Hematopoietic multipotent progenitor cell treated with erythropoietin and hydrocortisone succinate and interleukin-3 and kit ligand, for 4 days (in vitro differentiated cells): ENCODE results near the gene HECW1.
"Not testable (repeated sequence)": the region's sequence is repeated elsewhere in the genome, so short reads cannot be mapped to it uniquely, and the experiment has no call there.

ENCODE experiments used
- DNase-seq: peaks from one replicate; pipeline ENCODE4 v3.0.0-alpha.2; 2015

Gene HECW1

GRCh38 chr7:43112941-43113621, 634 bp downstream of the HECW1 start:
- no peak for DNase-seq

- DNase-seq, result no peak
These were observed 1.4 kb downstream of the HECW1 start for GRCh38 chr7:43113622-43114457.

- DNase-seq, result no peak
These were observed 2.0 kb downstream of the HECW1 start for GRCh38 chr7:43114458-43114780.

- DNase-seq, result no peak
These were observed 4.0 kb downstream of the HECW1 start for GRCh38 chr7:43116451-43116850.

GRCh38 chr7:43117095-43117494, 4.6 kb downstream of the HECW1 start:
- DNase-seq, result no peak

GRCh38 chr7:43117861-43118260, 5.4 kb downstream of the HECW1 start:
- DNase-seq, result no peak

- no peak for DNase-seq
These were observed 5.9 kb downstream of the HECW1 start for GRCh38 chr7:43118313-43118712.

- no peak for DNase-seq
These were observed 7.1 kb downstream of the HECW1 start for GRCh38 chr7:43119371-43120075.

GRCh38 chr7:43121973-43122372, 9.5 kb downstream of the HECW1 start:
- no peak for DNase-seq

GRCh38 chr7:43123457-43123856, 11.0 kb downstream of the HECW1 start:
- DNase-seq, result no peak

- DNase-seq, result no peak
These were observed 11.9 kb downstream of the HECW1 start for GRCh38 chr7:43124388-43124787.

- no peak for DNase-seq
These were observed 17.9 kb downstream of the HECW1 start for GRCh38 chr7:43130347-43130746.

GRCh38 chr7:43135129-43135528, 22.7 kb downstream of the HECW1 start:
- no peak for DNase-seq

- DNase-seq, result no peak
These were observed 23.6 kb downstream of the HECW1 start for GRCh38 chr7:43136064-43136463.

- not testable (repeated sequence) for DNase-seq
These were observed 24.8 kb downstream of the HECW1 start for GRCh38 chr7:43137121-43137744.

- DNase-seq, result no peak
These were observed 25.4 kb downstream of the HECW1 start for GRCh38 chr7:43137811-43138210.

- DNase-seq, result no peak
These were observed 26.3 kb downstream of the HECW1 start for GRCh38 chr7:43138710-43139109.

GRCh38 chr7:43139137-43139536, 26.7 kb downstream of the HECW1 start:
- DNase-seq, result no peak

GRCh38 chr7:43140186-43140585, 27.7 kb downstream of the HECW1 start:
- DNase-seq, result no peak

- no peak for DNase-seq
These were observed 28.6 kb downstream of the HECW1 start for GRCh38 chr7:43141091-43141490.

GRCh38 chr7:43142703-43143102, 30.3 kb downstream of the HECW1 start:
- DNase-seq, result no peak

GRCh38 chr7:43143918-43144589, 31.6 kb downstream of the HECW1 start:
- no peak for DNase-seq
